ENCODE measurements around the gene KRT34.

KRT34 gene

GRCh38 chr17:41366070-41366469, 16.0 kb downstream of the KRT34 start:
- TF ChIP-seq ARNTL (CRISPR knock-in tag; IDR thresholded peaks at IDR 0.05; ENCODE audit: borderline replicate concordance, low read depth) (no peak), ESRRG (CRISPR knock-in tag; IDR thresholded peaks at IDR 0.05) (no peak), BACH2 (CRISPR knock-in tag; IDR thresholded peaks at IDR 0.05; ENCODE audit: borderline replicate concordance) (no peak), TOX (CRISPR knock-in tag; IDR thresholded peaks at IDR 0.05; ENCODE audit: borderline replicate concordance) (no peak)
- TF ChIP-seq, protein P1, sequence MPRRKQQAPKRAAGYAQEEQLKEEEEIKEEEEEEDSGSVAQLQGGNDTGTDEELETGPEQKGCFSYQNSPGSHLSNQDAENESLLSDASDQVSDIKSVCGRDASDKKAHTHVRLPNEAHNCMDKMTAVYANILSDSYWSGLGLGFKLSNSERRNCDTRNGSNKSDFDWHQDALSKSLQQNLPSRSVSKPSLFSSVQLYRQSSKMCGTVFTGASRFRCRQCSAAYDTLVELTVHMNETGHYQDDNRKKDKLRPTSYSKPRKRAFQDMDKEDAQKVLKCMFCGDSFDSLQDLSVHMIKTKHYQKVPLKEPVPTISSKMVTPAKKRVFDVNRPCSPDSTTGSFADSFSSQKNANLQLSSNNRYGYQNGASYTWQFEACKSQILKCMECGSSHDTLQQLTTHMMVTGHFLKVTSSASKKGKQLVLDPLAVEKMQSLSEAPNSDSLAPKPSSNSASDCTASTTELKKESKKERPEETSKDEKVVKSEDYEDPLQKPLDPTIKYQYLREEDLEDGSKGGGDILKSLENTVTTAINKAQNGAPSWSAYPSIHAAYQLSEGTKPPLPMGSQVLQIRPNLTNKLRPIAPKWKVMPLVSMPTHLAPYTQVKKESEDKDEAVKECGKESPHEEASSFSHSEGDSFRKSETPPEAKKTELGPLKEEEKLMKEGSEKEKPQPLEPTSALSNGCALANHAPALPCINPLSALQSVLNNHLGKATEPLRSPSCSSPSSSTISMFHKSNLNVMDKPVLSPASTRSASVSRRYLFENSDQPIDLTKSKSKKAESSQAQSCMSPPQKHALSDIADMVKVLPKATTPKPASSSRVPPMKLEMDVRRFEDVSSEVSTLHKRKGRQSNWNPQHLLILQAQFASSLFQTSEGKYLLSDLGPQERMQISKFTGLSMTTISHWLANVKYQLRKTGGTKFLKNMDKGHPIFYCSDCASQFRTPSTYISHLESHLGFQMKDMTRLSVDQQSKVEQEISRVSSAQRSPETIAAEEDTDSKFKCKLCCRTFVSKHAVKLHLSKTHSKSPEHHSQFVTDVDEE (CRISPR knock-in tag; IDR thresholded peaks at IDR 0.05): no peak

DNA sequence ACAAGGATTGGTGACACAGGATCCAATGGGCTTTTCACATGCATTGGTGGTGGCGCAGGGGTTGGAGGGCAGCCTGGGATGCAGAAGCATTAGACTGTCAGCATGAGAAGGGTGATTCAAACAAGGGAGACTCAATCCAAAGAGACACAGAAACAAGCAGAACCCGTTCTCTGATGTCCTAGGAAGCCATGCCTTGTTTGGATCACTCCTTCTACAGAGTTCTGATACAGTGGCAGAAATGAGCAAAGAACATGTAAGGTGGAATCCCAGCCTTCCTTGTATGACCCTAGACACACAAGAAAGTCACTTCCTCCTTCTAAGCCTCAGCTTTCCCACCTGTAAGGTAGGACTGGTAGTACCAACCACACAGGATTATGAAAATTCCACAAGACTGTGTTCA, 18.2 kb downstream of the KRT34 start:
- TF ChIP-seq ARNTL (CRISPR knock-in tag; IDR thresholded peaks at IDR 0.05; ENCODE audit: borderline replicate concordance, low read depth) (no peak), ESRRG (CRISPR knock-in tag; IDR thresholded peaks at IDR 0.05) (no peak), ZC3H10 (CRISPR knock-in tag; IDR thresholded peaks at IDR 0.05) (no peak), ZNF565 (CRISPR knock-in tag; conservative IDR thresholded peaks at IDR 0.05; ENCODE audit: low read depth) (no peak), CSDC2 (CRISPR knock-in tag; IDR thresholded peaks at IDR 0.05) (no peak), RARB (CRISPR knock-in tag; IDR thresholded peaks at IDR 0.05) (no peak), ZNF70 (CRISPR knock-in tag; IDR thresholded peaks at IDR 0.05) (no peak)
- TF ChIP-seq, protein P2, sequence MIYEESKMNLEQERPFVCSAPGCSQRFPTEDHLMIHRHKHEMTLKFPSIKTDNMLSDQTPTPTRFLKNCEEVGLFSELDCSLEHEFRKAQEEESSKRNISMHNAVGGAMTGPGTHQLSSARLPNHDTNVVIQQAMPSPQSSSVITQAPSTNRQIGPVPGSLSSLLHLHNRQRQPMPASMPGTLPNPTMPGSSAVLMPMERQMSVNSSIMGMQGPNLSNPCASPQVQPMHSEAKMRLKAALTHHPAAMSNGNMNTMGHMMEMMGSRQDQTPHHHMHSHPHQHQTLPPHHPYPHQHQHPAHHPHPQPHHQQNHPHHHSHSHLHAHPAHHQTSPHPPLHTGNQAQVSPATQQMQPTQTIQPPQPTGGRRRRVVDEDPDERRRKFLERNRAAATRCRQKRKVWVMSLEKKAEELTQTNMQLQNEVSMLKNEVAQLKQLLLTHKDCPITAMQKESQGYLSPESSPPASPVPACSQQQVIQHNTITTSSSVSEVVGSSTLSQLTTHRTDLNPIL (CRISPR knock-in tag; IDR thresholded peaks at IDR 0.05; ENCODE audit: low read depth): no peak
- TF ChIP-seq, protein P3, sequence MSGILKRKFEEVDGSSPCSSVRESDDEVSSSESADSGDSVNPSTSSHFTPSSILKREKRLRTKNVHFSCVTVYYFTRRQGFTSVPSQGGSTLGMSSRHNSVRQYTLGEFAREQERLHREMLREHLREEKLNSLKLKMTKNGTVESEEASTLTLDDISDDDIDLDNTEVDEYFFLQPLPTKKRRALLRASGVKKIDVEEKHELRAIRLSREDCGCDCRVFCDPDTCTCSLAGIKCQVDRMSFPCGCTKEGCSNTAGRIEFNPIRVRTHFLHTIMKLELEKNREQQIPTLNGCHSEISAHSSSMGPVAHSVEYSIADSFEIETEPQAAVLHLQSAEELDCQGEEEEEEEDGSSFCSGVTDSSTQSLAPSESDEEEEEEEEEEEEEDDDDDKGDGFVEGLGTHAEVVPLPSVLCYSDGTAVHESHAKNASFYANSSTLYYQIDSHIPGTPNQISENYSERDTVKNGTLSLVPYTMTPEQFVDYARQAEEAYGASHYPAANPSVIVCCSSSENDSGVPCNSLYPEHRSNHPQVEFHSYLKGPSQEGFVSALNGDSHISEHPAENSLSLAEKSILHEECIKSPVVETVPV (CRISPR knock-in tag; IDR thresholded peaks at IDR 0.05): no peak
- ATAC-seq: no peak

More at GRCh38 chr17:41366070-41366469, 16.0 kb downstream of the KRT34 start:
- no peak for ATAC-seq

- TF ChIP-seq, protein P2 (CRISPR knock-in tag; IDR thresholded peaks at IDR 0.05; ENCODE audit: low read depth): no peak
- no peak for TF ChIP-seq BACH2 (CRISPR knock-in tag; IDR thresholded peaks at IDR 0.05; ENCODE audit: borderline replicate concordance)
- TF ChIP-seq, protein P1 (CRISPR knock-in tag; IDR thresholded peaks at IDR 0.05): no peak
- TF ChIP-seq ZNF70 (CRISPR knock-in tag; IDR thresholded peaks at IDR 0.05): no peak
- no peak for TF ChIP-seq SNAI2 (CRISPR knock-in tag; IDR thresholded peaks at IDR 0.05)
- TF ChIP-seq ZFP3 (CRISPR knock-in tag; IDR thresholded peaks at IDR 0.05): no peak
- TF ChIP-seq RARB (CRISPR knock-in tag; IDR thresholded peaks at IDR 0.05): no peak
- TF ChIP-seq OSR1 (CRISPR knock-in tag; IDR thresholded peaks at IDR 0.05): no peak
- TF ChIP-seq TOX (CRISPR knock-in tag; IDR thresholded peaks at IDR 0.05; ENCODE audit: borderline replicate concordance): no peak
- TF ChIP-seq CSDC2 (CRISPR knock-in tag; IDR thresholded peaks at IDR 0.05): no peak
- no peak for TF ChIP-seq ARNTL (CRISPR knock-in tag; IDR thresholded peaks at IDR 0.05; ENCODE audit: borderline replicate concordance, low read depth)
- TF ChIP-seq ISL1 (CRISPR knock-in tag; IDR thresholded peaks at IDR 0.05): no peak
- ATAC-seq: no peak
Measured at GRCh38 chr17:41360296-41360995, 21.7 kb downstream of the KRT34 start.

- no peak for ATAC-seq
- TF ChIP-seq, protein P3 (CRISPR knock-in tag; IDR thresholded peaks at IDR 0.05): no peak
- TF ChIP-seq TCF4 (CRISPR knock-in tag; IDR thresholded peaks at IDR 0.05; ENCODE audit: borderline replicate concordance) (no peak), ZFP3 (CRISPR knock-in tag; IDR thresholded peaks at IDR 0.05) (no peak), SNAI2 (CRISPR knock-in tag; IDR thresholded peaks at IDR 0.05) (no peak), ZFP30 (CRISPR knock-in tag; IDR thresholded peaks at IDR 0.05) (no peak), BACH2 (CRISPR knock-in tag; IDR thresholded peaks at IDR 0.05; ENCODE audit: borderline replicate concordance) (no peak), TOX (CRISPR knock-in tag; IDR thresholded peaks at IDR 0.05; ENCODE audit: borderline replicate concordance) (no peak), ZNF565 (CRISPR knock-in tag; conservative IDR thresholded peaks at IDR 0.05; ENCODE audit: low read depth) (no peak), ARNTL (CRISPR knock-in tag; IDR thresholded peaks at IDR 0.05; ENCODE audit: borderline replicate concordance, low read depth) (no peak), PPARA (CRISPR knock-in tag; IDR thresholded peaks at IDR 0.05; ENCODE audit: borderline replicate concordance) (no peak), ZNF70 (CRISPR knock-in tag; IDR thresholded peaks at IDR 0.05) (no peak), ZNF8 (CRISPR knock-in tag; IDR thresholded peaks at IDR 0.05) (no peak)
Measured at GRCh38 chr17:41354536-41354935, 27.6 kb downstream of the KRT34 start.

All from SK-N-SH treated with all-trans-retinoic acid at 6 μM for 48 hours (cell line).